ENCODE results near the gene PRMT7.

DNA sequence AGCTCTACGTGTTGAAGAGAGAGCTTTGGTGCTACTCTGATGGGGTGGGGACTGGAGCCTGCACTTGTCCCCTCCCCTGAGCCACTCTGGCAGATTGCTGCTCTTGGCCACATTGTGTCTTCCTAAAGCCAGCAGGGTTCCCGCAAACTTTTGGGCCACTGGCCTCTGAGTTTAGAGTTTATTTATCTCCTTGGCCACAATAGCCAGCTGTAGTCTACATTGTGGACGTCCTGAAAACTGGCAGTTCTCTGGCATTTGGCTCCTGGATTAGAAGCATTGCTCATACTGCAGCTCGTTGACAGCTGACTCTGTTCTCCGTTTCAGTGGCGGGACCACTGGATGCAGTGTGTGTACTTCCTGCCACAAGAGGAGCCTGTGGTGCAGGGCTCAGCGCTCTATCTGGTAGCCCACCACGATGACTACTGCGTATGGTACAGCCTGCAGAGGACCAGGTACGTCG, 34.6 kb downstream of the PRMT7 start:
- TF ChIP-seq, protein P1, sequence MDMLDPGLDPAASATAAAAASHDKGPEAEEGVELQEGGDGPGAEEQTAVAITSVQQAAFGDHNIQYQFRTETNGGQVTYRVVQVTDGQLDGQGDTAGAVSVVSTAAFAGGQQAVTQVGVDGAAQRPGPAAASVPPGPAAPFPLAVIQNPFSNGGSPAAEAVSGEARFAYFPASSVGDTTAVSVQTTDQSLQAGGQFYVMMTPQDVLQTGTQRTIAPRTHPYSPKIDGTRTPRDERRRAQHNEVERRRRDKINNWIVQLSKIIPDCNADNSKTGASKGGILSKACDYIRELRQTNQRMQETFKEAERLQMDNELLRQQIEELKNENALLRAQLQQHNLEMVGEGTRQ (IDR thresholded peaks at IDR 0.05; ENCODE audit: low read length), result no peak
- TF ChIP-seq, protein P2, sequence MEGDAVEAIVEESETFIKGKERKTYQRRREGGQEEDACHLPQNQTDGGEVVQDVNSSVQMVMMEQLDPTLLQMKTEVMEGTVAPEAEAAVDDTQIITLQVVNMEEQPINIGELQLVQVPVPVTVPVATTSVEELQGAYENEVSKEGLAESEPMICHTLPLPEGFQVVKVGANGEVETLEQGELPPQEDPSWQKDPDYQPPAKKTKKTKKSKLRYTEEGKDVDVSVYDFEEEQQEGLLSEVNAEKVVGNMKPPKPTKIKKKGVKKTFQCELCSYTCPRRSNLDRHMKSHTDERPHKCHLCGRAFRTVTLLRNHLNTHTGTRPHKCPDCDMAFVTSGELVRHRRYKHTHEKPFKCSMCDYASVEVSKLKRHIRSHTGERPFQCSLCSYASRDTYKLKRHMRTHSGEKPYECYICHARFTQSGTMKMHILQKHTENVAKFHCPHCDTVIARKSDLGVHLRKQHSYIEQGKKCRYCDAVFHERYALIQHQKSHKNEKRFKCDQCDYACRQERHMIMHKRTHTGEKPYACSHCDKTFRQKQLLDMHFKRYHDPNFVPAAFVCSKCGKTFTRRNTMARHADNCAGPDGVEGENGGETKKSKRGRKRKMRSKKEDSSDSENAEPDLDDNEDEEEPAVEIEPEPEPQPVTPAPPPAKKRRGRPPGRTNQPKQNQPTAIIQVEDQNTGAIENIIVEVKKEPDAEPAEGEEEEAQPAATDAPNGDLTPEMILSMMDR (IDR thresholded peaks at IDR 0.05; ENCODE audit: control extremely low read depth in 1 of 3, insufficient read depth in 1 of 3, low read depth in 1 of 3, low read length in 3 of 3), result no peak
- TF ChIP-seq JUND (IDR thresholded peaks at IDR 0.05; ENCODE audit: low read length) (no peak), FOSL1 (IDR thresholded peaks at IDR 0.05; ENCODE audit: insufficient read depth, low read depth, low read length) (no peak), SP1 (IDR thresholded peaks at IDR 0.05; ENCODE audit: low read depth, low read length) (no peak), TEAD4 (IDR thresholded peaks at IDR 0.05; ENCODE audit: low read depth, low read length) (no peak), TAF7 (optimal IDR thresholded peaks at IDR 0.05; ENCODE audit: borderline replicate concordance, low read depth, low read length) (no peak), CHD2 (IDR thresholded peaks at IDR 0.05; ENCODE audit: low read length) (no peak)
